HL-60 (cell line): Measurements from ENCODE around the gene ARHGAP26.

Source experiments
- GABPA ChIP-seq: IDR thresholded peaks from 2 replicates; pipeline ENCODE4 v1.6.1; 2012; ENCODE audit warnings: low read depth
- TF ChIP-seq, protein P1 (sequence below): IDR thresholded peaks from one replicate; pipeline ENCODE4 v1.5.1; 2011; ENCODE audit warnings: low read length, control low read depth, inconsistent platforms; ENCODE audit not compliant: insufficient read depth

DNA sequence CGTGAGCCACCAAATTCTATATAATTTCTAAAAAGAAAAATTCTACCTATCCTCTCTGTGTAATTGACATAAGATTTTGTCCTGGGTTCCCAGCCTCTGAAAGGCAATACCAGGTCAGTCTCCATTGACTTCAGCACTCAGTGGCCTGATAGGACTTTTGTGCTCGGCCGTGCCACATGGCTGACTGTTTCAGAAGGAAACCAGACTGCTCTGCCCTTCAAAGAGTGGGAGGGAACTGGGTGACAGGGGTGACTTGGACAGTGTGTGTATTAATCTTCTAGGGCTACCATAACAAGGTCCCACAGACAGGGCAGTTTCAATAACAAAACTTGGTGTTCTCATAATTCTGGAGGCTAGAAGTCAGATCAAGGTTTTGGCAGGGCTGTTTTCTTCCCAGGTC lies 43.0 kb downstream of the ARHGAP26 start:
- TF ChIP-seq GABPA, result no peak
- TF ChIP-seq, protein P1, sequence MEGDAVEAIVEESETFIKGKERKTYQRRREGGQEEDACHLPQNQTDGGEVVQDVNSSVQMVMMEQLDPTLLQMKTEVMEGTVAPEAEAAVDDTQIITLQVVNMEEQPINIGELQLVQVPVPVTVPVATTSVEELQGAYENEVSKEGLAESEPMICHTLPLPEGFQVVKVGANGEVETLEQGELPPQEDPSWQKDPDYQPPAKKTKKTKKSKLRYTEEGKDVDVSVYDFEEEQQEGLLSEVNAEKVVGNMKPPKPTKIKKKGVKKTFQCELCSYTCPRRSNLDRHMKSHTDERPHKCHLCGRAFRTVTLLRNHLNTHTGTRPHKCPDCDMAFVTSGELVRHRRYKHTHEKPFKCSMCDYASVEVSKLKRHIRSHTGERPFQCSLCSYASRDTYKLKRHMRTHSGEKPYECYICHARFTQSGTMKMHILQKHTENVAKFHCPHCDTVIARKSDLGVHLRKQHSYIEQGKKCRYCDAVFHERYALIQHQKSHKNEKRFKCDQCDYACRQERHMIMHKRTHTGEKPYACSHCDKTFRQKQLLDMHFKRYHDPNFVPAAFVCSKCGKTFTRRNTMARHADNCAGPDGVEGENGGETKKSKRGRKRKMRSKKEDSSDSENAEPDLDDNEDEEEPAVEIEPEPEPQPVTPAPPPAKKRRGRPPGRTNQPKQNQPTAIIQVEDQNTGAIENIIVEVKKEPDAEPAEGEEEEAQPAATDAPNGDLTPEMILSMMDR, result no peak
